ENCODE data around the gene CBX4.
"Not testable (repeated sequence)": the region's sequence is repeated elsewhere in the genome, so short reads cannot be mapped to it uniquely, and the experiment has no call there.

The CBX4 gene

GRCh38 chr17:79859676-79860615, 20.7 kb upstream of the CBX4 start:
- DNase-seq (ENCODE audit: low spot score) = no peak

- no peak for DNase-seq (ENCODE audit: low spot score)
Measured at GRCh38 chr17:79857095-79857494, 17.9 kb upstream of the CBX4 start.

GRCh38 chr17:79855331-79856124, 16.3 kb upstream of the CBX4 start:
- no peak for DNase-seq (ENCODE audit: low spot score)

- no peak for DNase-seq (ENCODE audit: low spot score)
Measured at GRCh38 chr17:79854080-79855060, 15.1 kb upstream of the CBX4 start.

GRCh38 chr17:79853168-79853567, 13.9 kb upstream of the CBX4 start:
- not testable (repeated sequence) for DNase-seq (ENCODE audit: low spot score)

GRCh38 chr17:79852748-79853147, 13.5 kb upstream of the CBX4 start:
- peak; percentile 48 for DNase-seq (ENCODE audit: low spot score)

GRCh38 chr17:79851461-79851817, 12.2 kb upstream of the CBX4 start:
- DNase-seq (ENCODE audit: low spot score) = no peak

GRCh38 chr17:79850571-79851460, 11.6 kb upstream of the CBX4 start:
- peak; percentile 90 for DNase-seq (ENCODE audit: low spot score)

GRCh38 chr17:79849953-79850352, 10.7 kb upstream of the CBX4 start:
- DNase-seq (ENCODE audit: low spot score) = no peak

GRCh38 chr17:79848370-79848766, 9.1 kb upstream of the CBX4 start:
- no peak for DNase-seq (ENCODE audit: low spot score)

GRCh38 chr17:79847698-79848369, 8.6 kb upstream of the CBX4 start:
- no peak for DNase-seq (ENCODE audit: low spot score)

GRCh38 chr17:79845601-79845949, 6.3 kb upstream of the CBX4 start:
- DNase-seq (ENCODE audit: low spot score) = no peak

GRCh38 chr17:79844869-79845600, 5.8 kb upstream of the CBX4 start:
- peak; percentile 83 for DNase-seq (ENCODE audit: low spot score)

GRCh38 chr17:79843816-79844800, 4.9 kb upstream of the CBX4 start:
- DNase-seq (ENCODE audit: low spot score) = peak; percentile 92

- no peak for DNase-seq (ENCODE audit: low spot score)
Measured at GRCh38 chr17:79843474-79843815, 4.2 kb upstream of the CBX4 start.

- DNase-seq (ENCODE audit: low spot score) = no peak
Measured at GRCh38 chr17:79842656-79843473, 3.6 kb upstream of the CBX4 start.

GRCh38 chr17:79842136-79842655, 3.0 kb upstream of the CBX4 start:
- no peak for DNase-seq (ENCODE audit: low spot score)
